ENCODE results near the gene ARHGEF4.

The ARHGEF4 gene

DNA sequence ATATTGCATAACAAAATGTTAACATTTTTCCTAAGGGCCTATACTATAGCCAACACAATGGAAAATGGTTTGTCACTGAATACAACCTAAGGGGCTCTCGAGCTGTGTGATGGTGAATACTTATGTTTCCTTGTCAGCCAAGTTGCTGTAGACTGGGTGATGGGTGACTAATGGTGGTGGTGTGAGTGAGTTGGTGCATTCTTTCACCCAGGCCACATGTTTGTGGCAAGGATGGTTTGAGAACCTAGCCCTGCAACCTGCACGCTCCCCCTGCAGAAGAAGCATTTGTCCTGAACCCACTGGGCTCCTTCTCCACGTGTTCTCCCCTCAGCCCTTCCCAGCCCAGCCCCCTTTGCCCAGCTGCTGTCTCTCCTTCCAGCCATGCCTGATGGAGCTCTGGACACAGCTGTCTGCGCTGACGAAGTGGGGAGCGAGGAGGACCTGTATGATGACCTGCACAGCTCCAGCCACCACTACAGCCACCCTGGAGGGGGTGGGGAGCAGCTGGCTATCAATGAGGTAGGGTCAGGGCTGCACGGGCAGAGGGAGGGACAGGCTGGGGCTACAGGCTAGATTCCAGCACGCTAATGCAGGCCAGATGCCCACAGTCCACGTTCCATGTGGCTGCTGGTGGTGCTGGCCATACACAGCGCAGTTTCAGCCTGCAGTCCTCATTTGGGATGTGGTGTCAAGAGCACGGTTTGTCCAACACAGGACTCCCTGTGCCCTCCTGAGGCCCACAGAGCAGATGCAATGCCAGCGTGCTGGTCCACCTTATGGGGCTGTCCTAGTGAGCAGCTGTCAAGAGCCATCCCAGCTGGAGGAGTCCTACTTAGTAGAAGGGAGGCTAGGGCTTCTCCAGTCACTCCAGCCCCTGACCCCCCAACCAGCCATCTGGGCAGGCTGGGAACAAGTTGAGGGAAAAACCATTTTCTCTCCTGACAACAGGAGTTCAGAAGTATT lies 191.1 kb downstream of the ARHGEF4 start:
- DNase-seq (ENCODE audit: low read depth, low spot score): no peak
- no peak overlapping the region for H3K4me3 ChIP-seq (ENCODE audit: low read length)

DNA sequence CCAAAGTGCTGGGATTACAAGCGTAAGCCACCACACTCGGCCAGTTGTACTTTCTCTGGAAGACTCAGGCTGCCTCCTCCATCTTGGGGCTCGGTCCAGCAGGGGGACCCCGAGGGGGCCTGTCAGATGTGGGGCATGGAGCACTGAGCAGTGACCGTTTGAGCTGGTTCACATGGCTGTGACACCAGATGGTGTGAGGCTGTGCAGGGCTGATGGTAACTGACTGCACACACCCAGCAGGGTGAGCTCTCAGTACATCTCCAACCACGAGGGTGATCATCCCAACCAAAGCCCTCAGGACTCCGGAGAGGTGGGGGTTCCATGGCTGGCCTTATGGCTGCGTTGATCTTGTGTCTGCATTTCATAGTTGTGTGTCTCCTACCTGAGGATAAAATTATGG lies 193.1 kb downstream of the ARHGEF4 start:
- DNase-seq (ENCODE audit: low read depth, low spot score): no peak
- H3K4me3 ChIP-seq (ENCODE audit: low read length): no peak overlapping the region

DNA sequence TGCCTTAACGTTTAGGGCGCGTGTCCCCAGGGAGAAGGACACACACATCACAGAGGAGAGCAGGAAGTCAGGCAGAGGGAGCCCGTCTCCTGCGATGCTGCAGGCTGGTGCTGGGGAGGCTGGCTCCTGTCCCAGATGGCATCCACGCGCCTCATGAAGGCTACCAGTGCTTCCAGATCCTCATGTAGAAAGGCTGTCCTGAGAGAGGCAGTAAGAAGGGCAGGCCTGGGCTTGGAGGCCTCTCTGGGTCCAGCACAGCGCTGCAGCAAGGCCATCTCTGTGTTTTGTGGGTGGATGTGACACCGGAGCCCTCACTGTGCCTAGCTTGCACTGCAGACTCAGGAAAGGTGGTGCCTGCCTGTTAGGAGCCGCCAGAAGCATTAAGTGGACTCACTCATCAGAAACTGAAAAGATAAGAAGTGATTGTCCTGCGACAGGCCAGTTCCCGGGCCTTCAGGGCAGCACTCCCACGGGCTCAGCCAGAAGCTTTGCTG lies 193.8 kb downstream of the ARHGEF4 start:
- no peak for DNase-seq (ENCODE audit: low read depth, low spot score)
- no peak overlapping the region for H3K4me3 ChIP-seq (ENCODE audit: low read length)

DNA sequence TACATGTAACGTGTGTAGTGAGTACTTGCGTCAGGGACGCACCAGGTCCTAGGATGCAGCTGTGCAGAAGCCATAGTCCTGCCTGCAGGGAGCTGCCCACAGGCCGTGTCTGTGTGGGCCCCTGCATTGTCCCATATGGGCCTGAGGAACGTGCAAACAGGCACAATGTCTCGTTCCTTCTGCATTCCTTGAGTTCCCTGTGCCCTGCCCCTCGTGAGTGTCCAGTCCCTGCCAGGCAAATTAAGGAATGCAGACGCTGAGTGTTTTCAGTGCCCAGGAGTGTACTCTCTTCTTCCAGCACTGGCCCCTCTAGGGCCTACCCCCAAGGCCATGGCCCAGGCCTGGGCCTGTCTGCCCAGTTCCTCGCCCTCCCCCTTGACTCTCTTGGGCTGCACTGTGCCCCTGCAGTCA lies 194.7 kb downstream of the ARHGEF4 start:
- no peak for DNase-seq (ENCODE audit: low read depth, low spot score)
- H3K4me3 ChIP-seq (ENCODE audit: low read length): no peak overlapping the region

DNA sequence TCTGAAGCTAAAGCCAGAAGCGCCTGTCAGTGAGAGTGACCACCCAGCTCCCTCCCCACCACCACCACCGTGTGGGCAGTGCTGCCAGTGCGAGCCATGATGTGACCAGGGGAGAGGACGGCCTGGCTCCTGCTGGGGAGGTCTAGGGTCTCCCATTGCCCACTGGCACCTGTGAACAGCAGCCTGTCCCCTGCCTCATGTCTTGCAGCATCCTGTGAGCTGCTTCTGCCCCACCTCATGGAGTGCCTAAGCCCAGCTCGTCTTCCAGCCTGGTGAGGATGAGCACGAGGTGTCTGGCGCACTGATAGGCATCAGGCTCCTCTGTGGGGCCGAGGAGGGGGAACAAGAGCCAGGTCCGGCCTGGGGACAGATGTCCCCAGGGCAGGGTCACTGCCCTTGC lies 195.2 kb downstream of the ARHGEF4 start:
- H3K4me3 ChIP-seq (ENCODE audit: low read length): no peak overlapping the region
- no peak for DNase-seq (ENCODE audit: low read depth, low spot score)

DNA sequence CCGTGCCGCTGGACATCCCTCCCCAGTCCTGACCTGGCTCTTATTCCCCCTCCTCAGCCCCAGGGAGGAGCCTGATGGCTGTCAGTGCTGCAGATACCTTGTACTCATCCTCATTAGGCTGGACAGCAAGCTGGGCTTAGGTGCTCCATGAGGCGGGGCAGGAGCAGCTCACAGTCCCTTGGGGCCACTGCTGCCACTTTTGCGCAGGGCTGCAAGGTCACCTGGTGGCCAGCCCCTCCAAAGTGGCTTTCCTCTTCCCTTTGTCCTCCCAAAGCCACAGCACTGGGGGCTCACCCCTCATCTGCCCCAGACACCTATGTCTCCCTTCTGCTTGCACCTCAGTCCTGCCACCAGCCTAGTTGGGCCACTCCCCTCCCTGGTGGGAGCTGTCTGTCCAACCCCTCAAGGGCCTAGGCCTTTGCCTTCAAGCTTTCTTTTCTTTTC lies 195.7 kb downstream of the ARHGEF4 start:
- DNase-seq (ENCODE audit: low read depth, low spot score): no peak
- H3K4me3 ChIP-seq (ENCODE audit: low read length): no peak overlapping the region

DNA sequence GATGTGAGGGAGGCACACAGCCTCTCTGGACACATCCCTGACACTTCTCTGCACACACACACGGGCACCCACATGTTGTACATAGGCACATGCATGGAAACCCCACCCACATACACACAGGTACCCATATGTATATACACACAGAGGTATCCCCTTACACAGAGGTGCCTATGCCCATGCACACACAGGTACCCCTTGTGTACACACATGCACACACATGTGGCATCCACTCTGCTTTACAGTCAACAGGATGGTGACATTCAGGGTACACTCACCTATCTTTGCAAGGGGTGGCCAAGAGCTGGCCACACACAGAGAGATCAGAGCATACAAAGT lies 197.0 kb downstream of the ARHGEF4 start:
- H3K4me3 ChIP-seq (ENCODE audit: low read length): no peak overlapping the region
- DNase-seq (ENCODE audit: low read depth, low spot score): no peak

DNA sequence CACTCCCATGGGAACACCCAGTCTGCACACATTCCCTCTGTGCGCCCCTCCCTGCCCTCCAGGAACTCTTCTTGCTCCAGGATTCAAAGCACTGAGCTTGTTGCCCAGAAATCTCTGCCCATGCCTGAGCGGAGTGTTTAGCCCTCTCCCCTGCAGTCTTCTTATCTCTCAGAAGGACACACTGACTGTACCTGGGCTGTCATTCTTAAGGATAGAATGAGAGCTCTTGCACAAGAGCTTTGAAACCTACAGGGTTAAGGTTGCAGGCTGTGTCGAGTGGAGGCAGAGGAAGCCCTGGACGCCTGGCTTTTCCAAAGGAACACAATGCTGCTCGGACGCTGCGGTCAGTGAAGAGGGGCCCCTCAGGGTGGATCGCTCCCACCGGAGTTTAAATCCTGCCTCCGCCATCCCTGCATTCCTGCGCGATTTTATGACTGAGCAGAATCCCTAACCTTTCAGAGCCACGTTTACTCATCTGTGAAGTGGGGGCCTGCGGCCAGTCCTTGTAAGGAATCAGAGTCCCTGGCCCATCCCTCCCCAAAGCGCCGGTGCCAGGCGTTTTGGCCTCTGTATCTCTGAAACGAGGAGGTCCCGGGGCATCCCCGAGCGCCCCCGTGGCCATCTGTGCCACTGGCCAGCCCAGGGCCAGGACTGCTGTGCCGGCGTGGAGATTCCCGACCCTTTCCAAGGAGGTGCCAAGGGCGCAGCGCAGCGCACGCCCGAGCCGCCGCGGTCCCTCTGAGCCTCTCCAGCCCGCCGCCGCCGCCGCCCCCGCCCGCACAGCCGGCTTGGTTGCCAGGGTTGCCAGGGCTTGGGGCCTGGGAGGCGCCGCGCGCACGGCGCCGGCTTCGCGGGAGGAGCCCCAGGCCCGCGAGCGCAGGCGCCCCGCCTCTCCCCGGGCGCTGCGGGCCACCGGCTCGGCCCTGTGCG lies 197.7 kb downstream of the ARHGEF4 start:
- no peak overlapping the region for H3K4me3 ChIP-seq (ENCODE audit: low read length)
- no peak for DNase-seq (ENCODE audit: low read depth, low spot score)

DNA sequence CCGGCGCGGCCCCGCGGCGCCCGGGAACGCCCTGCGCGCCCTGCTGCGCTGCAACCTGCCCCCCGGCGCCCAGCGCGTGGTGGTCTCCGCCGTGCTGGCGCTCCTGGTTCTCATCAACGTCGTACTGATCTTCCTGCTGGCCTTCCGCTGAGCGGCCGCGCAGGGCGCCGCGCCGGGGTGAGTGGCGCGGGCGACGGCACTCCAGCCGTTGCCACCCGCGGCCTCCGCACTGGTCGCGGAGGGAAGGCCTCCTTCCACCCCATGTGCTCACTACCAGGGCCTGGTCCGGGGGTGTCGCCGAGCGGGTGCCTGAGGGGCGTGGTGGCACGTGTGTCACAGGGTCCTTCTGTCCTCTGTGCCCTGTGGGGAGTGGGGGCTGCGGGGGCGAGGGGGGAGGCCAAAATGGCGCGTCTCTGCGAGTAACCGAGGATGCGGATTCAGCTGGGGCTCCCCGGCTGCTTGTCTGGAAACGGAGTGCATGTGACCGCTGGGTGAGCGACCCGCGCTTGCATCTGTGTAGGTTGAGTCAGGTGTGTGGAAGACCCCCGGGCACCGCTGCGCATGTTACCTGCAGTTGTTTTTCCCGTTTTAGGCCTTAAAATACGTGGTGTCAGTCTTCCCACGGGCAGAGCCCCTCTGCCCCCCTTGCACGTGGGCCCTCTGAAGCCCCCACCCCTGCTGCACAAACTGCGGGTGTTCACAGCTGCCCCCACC lies 198.6 kb downstream of the ARHGEF4 start:
- H3K4me3 ChIP-seq (ENCODE audit: low read length): no peak overlapping the region

DNA sequence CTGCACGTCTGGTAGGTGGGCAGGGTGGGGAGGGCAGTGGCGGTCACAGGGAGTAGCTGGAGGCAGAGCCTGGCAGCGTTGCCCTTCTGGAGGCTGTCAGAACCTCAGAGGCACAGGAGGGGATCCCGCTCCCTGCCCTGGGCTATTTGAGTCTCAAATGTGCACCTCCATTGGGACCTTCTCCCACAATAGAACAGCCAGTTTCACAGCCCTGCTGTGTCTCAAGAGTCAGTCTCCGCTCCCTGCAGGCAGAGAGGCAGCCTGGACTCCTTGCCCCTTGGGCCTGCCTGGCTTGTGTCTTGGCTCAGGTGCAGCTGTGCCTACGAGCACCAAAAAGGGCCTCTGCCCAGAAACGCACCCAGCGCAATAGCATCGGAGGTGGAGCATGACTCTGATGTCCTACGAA lies 199.1 kb downstream of the ARHGEF4 start:
- DNase-seq (ENCODE audit: low read depth, low spot score): no peak
- H3K4me3 ChIP-seq (ENCODE audit: low read length): no peak overlapping the region

More for the DNA sequence above, 198.6 kb downstream of the ARHGEF4 start:
- DNase-seq (ENCODE audit: low read depth, low spot score): no peak

DNA sequence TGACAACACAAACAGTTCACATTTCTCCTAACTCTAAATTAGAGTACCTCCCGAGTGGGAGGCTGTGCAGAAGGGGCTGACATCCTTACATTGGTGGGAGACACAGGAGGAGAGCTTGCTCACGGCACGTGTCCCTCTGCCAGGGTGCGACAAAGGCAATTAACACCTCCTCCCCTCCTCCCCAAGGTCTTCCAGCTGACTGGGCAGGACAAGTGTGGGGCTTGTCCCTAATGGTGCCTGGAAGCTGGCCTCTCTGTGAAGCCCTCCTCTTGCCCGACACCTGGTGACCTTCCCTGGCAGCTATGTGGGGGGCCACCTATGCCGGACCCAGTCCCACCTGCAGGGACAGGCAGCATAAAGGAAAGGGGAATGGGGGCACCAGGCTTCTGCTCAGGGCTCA lies 199.6 kb downstream of the ARHGEF4 start:
- H3K4me3 ChIP-seq (ENCODE audit: low read length): no peak overlapping the region
- no peak for DNase-seq (ENCODE audit: low read depth, low spot score)

DNA sequence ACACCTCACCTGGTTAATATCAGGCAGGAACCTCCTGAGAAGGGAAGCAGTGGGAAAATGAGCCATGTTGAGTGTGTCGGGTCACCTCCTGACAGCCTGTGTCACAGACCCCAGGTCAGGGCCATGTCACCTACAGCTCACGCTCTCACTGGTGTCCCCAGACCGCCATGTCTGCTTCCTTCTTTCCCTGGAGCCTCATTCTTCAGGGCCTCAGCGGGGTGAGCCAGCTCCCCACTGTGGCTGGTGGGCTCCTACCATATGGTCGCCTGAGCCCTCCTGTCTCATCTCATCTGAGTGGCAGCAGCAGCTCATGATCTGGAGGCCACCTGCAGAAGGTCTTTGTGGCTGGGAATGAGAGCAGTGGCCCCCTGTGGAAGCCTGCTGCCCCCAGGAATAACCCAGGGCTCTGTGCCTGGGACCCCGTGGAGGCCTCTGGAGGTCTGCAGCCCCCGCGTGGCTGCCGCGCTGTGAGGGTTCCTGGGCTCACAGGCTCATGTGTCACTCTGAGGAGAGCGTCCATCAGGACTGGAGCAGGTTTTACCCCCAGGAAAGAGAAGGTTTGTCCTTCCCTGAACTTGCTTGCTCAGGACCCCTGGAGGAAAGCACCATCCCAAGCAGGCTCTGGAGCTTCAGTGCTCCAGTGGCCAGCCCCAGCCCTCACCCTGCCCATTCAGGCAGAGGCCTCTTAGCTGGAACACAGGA lies 200.1 kb downstream of the ARHGEF4 start:
- no peak for DNase-seq (ENCODE audit: low read depth, low spot score)

DNA sequence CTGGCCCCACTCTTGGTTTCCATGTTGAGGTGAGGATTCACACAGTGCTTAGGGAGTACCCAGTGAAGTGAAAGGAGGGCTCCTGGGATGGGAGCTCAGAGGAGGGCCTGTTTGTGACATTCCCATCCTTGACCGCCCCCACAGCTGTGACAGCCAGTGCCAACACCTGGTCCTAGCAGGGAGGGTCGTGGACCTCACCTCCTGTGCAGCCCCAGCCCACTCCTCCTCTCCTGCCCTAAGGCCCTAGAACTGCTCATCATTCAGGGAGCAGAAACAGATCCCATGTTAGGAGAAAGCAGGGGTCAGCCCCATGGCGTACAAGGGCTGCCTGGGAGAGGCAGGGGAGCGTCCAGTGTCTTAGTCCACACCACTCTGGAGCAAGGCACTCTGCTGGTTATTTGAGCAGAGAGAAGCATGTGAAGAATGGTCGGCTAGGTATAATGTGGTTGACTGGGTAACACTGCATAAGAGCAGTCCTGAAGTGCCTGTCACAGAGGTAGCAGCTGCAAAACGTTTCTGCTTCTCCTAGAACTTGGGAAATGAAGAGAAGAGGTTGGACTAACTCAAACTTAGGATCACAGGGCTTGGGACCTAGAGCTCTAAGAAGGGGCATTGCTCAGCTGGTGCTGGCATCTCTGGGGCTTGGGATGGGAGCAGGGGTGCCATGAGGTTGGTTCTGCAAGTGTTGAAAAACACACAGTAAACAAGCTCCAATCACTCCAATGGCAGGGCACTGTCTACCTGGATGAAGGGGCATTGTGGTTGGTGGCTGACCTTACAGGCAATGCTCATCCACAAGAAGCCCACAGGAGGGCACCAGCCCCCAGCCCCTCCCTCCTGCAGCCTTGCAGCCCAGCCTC lies 200.9 kb downstream of the ARHGEF4 start:
- no peak for DNase-seq (ENCODE audit: low read depth, low spot score)
- H3K4me3 ChIP-seq (ENCODE audit: low read length): no peak overlapping the region

More for the DNA sequence above, 200.1 kb downstream of the ARHGEF4 start:
- H3K4me3 ChIP-seq (ENCODE audit: low read length): no peak overlapping the region

DNA sequence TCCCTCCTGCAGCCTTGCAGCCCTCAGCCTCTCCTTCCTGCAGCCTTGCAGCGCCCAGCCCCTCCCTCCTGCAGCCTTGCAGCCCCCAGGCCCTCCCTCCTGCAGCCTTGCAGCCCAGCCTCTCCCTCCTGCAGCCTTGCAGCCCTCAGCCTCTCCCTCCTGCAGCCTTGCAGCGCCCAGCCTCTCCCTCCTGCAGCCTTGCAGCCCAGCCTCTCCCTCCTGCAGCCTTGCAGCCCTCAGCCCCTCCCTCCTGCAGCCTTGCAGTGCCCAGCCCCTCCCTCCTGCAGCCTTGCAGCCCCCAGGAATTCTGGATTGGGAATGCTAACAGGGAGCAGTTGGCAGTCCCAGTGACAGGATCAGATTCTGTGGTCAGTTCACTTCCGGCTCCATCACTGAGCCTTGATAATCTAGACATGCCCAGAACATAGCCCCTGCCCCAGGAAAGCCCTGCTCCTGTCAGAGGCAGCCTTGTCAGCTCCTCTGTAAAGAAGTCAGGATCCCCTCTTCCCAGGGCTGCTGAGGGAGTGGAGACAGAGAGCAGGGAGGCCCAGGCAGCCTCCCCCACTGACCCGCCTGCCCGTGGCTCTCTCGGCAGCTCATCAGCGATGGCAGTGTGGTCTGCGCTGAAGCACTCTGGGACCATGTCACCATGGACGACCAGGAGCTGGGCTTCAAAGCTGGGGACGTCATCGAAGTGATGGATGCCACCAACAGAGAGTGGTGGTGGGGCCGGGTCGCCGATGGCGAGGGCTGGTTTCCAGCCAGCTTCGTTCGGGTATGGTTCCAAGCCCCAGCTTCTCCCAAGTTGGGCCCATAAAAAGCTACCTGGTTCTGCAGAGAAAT lies 201.8 kb downstream of the ARHGEF4 start:
- DNase-seq (ENCODE audit: low read depth, low spot score): no peak
- H3K4me3 ChIP-seq (ENCODE audit: low read length): no peak overlapping the region

DNA sequence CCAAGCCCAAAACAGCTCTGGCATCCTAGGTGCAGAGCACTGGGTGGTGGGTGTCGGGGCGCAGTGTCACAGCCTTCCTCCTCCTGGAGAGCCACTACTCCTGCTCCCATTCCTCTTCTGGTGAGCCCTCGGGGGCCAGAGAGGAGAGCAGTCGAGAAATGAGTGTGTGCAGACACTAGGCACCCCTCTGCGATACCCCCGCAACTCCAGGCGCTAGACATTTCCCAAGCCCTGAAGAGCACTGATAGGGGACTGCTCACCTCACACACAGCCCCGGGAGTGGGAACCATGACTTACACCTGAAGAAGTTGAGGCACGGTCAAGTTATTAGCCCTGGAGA lies 202.4 kb downstream of the ARHGEF4 start:
- H3K4me3 ChIP-seq (ENCODE audit: low read length): no peak overlapping the region
- no peak for DNase-seq (ENCODE audit: low read depth, low spot score)

DNA sequence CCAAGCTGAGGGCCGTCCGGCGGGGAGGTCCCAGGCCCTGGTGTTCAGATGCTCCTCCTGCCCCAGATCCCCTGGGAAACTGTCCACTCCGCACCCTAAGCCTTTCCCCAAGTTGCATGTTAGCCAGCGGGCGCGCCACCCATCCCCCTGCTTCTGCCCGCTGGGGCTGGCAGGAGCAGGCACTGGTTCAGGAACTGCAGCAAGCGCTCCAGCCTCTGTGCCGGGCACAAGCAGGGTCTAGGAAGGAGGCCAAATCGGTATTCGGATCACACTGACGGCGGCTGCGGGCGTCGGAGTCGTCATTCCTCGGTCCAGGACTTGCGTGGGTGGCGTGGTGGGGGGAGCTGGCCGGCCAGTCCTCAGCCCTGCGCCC lies 202.8 kb downstream of the ARHGEF4 start:
- DNase-seq (ENCODE audit: low read depth, low spot score): no peak
- H3K4me3 ChIP-seq (ENCODE audit: low read length): no peak overlapping the region
